ENCODE results near the gene FAM53A.

The FAM53A gene

DNA sequence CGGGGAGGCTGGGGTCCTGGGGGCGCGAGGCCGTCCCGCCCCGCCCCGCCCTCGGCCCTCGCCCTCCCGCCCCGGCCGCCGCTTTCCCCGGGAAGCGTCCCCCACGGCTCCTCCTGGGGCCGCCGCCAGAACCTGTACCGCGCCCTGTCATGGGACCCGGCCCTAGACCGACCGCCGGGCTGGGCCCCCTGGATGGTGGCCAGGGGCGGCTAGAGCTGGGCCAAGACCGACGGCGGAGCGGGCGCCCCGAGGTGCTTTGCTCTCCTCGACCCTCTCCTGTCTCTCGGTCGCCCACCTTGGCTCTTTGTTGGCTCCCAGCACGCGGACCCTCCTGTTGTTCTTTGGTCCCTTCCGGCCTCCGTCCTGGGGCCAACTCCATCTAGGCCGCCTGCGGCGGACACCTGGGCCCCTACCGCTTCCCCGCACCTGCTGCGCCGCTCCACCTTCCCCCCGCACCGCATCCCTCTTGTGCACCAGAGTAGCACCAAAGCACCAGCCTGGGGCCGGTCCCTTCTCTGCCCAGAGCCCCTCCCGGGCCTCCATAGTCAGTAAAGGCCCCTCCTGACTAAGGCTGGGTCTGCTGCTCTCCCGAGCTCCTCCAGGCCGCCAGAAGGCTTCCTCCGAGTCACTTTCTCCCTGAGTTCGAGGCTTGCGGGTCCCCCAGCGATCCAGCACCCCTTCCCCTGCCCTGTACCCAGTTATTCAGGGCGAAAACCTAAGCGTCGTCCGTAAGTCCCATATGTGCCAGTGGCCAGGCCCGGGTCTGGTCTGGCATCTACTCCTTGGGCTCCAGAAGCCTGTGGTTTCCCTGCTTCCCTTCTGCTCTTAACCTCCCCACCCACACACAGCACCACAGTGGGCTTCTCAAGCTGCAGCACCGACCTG, 37.8 kb upstream of the FAM53A start:
- no peak for TF ChIP-seq CTCF (conservative IDR thresholded peaks at IDR 0.05; ENCODE audit: low read depth)
- ChIA-PET POLR2A (ENCODE audit: low non-redundant PET) (no interaction called here), CTCF (no interaction called here)
- peak overlapping the region; percentile 96 for H3K27ac ChIP-seq
- DNase-seq (ENCODE audit: low spot score) = no peak

DNA sequence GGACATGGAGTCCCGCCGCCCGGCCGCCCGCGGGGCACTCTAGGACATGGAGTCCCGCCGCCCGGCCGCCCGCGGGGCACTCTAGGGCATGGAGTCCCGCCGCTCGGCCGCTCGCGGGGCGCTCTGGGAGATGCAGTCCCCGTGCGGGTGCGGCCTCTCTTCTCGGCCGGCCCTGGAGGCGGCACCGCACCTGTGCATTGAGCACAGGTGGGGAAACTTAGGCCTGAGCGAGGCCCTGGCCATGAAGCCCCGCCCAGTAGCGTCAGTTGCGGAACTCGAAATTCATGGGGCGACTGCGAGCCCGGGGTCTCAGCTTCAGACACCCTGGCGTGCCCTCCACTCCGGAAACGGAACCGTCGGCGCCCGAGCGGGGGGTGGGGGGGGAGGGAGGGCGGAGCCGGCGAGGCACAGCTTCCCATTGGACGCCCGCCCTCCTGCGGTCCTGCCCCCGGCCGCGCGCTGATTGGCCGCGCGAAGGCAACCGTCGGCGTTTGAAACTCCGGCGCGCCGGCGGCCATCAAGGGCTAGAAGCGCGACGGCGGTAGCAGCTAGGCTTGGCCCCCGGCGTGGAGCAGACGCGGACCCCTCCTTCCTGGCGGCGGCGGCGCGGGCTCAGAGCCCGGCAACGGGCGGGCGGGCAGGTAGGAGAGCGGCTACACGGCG, 37.0 kb upstream of the FAM53A start, which contains the start of the genes TACC3 and TMEM129:
TSS of gene TACC3 (plus strand) at position 519 of the 663 bp plus-strand sequence. CDS start 1,901 bp downstream, outside the sequence.
TSS of gene TMEM129 (minus strand) at position 321 of the 663 bp plus-strand sequence. CDS start 486 bp downstream, outside the sequence.
- H3K27ac ChIP-seq = peak within 1 kb of the TSS; percentile 96
- peak; percentile 97 for DNase-seq (ENCODE audit: low spot score)
- TF ChIP-seq CTCF (conservative IDR thresholded peaks at IDR 0.05; ENCODE audit: low read depth) = no peak
- ChIA-PET CTCF (interaction anchor here (1.5 kb wide), 1 partner anchor 28 kb away, joined by 4 read pairs; no protein-coding TSS in a partner anchor), POLR2A (ENCODE audit: low non-redundant PET) (interaction anchor here (0.6 kb wide), 1 partner anchor 263 kb away, joined by 3 read pairs; no protein-coding TSS in a partner anchor)

GRCh38 chr4:1720163-1720983, 36.3 kb upstream of the FAM53A start:
- no peak for TF ChIP-seq CTCF (conservative IDR thresholded peaks at IDR 0.05; ENCODE audit: low read depth)
- DNase-seq (ENCODE audit: low spot score) = no peak
- POLR2A ChIA-PET (ENCODE audit: low non-redundant PET) = interaction anchor here (0.5 to 0.6 kb wide), 2 partner anchors 11 to 264 kb away, joined by 3 to 5 read pairs; no protein-coding TSS in a partner anchor
- peak overlapping the region; percentile 96 for H3K27ac ChIP-seq
- CTCF ChIA-PET = interaction anchor here (1.5 kb wide), 1 partner anchor 27 kb away, joined by 4 read pairs; no protein-coding TSS in a partner anchor

- CTCF ChIA-PET = interaction anchor here (1.0 kb wide), 1 partner anchor 9 kb away, joined by 3 read pairs; no protein-coding TSS in a partner anchor
- POLR2A ChIA-PET (ENCODE audit: low non-redundant PET) = no interaction called here
- peak overlapping the region; percentile 96 for H3K27ac ChIP-seq
- no peak for TF ChIP-seq CTCF (conservative IDR thresholded peaks at IDR 0.05; ENCODE audit: low read depth)
- DNase-seq (ENCODE audit: low spot score) = no peak
These were observed 34.2 kb upstream of the FAM53A start for GRCh38 chr4:1718095-1718850.

- POLR2A ChIA-PET (ENCODE audit: low non-redundant PET) = interaction anchor here (0.5 kb wide), 1 partner anchor 1038 kb away, joined by 3 read pairs; no protein-coding TSS in a partner anchor
- no peak for TF ChIP-seq CTCF (conservative IDR thresholded peaks at IDR 0.05; ENCODE audit: low read depth)
- H3K27ac ChIP-seq = peak overlapping the region; percentile 96
- CTCF ChIA-PET = interaction anchor here (1.0 kb wide), 1 partner anchor 10 kb away, joined by 3 read pairs; no protein-coding TSS in a partner anchor
- no peak for DNase-seq (ENCODE audit: low spot score)
These were observed 33.3 kb upstream of the FAM53A start for GRCh38 chr4:1717129-1718094.
